CD8-positive, alpha-beta memory T cell (primary cell): ENCODE measurements around the gene HOXD8. TPM values are rescaled to one million over a fixed set of nuclear protein-coding genes. Genes with fewer than 3 reads are reported as not detected.

Experiments used
- CTCF ChIA-PET: fragments of 350-600 bp; sonication (Branson Sonifier 250); formaldehyde crosslinking; loops from one replicate; lab custom pipeline; 2021; ENCODE audit warnings: antibody characterized with exemption; lab: Charles Lee
- POLR2A ChIA-PET: fragments of 350-600 bp; sonication (Branson Sonifier 250); formaldehyde crosslinking; loops from one replicate; lab custom pipeline; 2021; ENCODE audit warnings: antibody characterized with exemption; lab: Charles Lee
- DNase-seq, 5 donors: peaks; one replicate each; pipeline versions ENCODE4 v3.0.0 to v3.0.0-alpha.2; 2020 to 2022; ENCODE audit warnings: mixed read lengths in 1 of 5
- H3K27ac ChIP-seq: one replicate; pipeline ENCODE4 v1.7.0; 2013; ENCODE audit warnings: low read depth, mild to moderate bottlenecking, low read length, moderate library complexity
- H3K27me3 ChIP-seq: 2 replicates; pipeline ENCODE4 v1.7.0; 2013; ENCODE audit warnings: low read length, mild to moderate bottlenecking; ENCODE audit not compliant: insufficient read depth, poor library complexity, severe bottlenecking
- H3K36me3 ChIP-seq: 2 replicates; pipeline ENCODE4 v1.7.0; 2013; ENCODE audit warnings: mild to moderate bottlenecking, low read length, moderate library complexity; ENCODE audit not compliant: insufficient read depth
- H3K4me1 ChIP-seq: 2 replicates; pipeline ENCODE4 v1.7.0; 2013; ENCODE audit warnings: mild to moderate bottlenecking, low read length, moderate library complexity; ENCODE audit not compliant: insufficient read depth
- H3K4me3 ChIP-seq: 2 replicates; pipeline ENCODE4 v1.7.0; 2013; ENCODE audit warnings: mild to moderate bottlenecking, low read length
- H3K9me3 ChIP-seq: 2 replicates; pipeline ENCODE4 v1.7.0; 2013; ENCODE audit warnings: mild to moderate bottlenecking, low read length
- H3K27ac Mint-ChIP-seq, 8 donors: one replicate each; pipeline ENCODE4 v1.8.0; 2020 to 2021; ENCODE audit warnings: mixed read lengths in 8 of 8, mild to moderate bottlenecking in 6 of 8, inconsistent platforms in 3 of 8, moderate library complexity in 3 of 8
- H3K27me3 Mint-ChIP-seq, 2 donors: one replicate each; pipeline ENCODE4 v1.8.0; 2020 to 2021; ENCODE audit warnings: mixed read lengths in 2 of 2, mild to moderate bottlenecking in 1 of 2, moderate library complexity in 1 of 2
- H3K36me3 Mint-ChIP-seq, 3 donors: one replicate each; pipeline ENCODE4 v1.8.0; 2020 to 2021; ENCODE audit warnings: mixed read lengths in 3 of 3, inconsistent platforms in 1 of 3, mild to moderate bottlenecking in 1 of 3
- H3K4me1 Mint-ChIP-seq, 3 donors: one replicate each; pipeline ENCODE4 v1.8.0; 2020 to 2021; ENCODE audit warnings: mixed read lengths in 3 of 3, inconsistent platforms in 1 of 3, mild to moderate bottlenecking in 1 of 3
- H3K4me3 Mint-ChIP-seq, 7 donors: one replicate each; pipeline ENCODE4 v1.8.0; 2020 to 2021; ENCODE audit warnings: mixed read lengths in 7 of 7, mild to moderate bottlenecking in 6 of 7, moderate library complexity in 4 of 7, inconsistent platforms in 2 of 7
- H3K9me3 Mint-ChIP-seq, 5 donors: one replicate each; pipeline ENCODE4 v1.8.0; 2020 to 2022; ENCODE audit warnings: mixed read lengths in 5 of 5, mild to moderate bottlenecking in 3 of 5, moderate library complexity in 2 of 5, inconsistent platforms in 1 of 5
- polyA plus RNA-seq: library from polyadenylated mRNA; unstranded; fragments of 300-500 nt; fragmentation: Illumina TruSeq; gene quantifications from one replicate; pipeline ENCODE4 v1.2.3, GENCODE V29; 2021
- total RNA-seq, 2 experiments: library from RNA; stranded (reverse); gene quantifications; one replicate each; pipeline ENCODE4 v1.2.3, GENCODE V29; 2021

The HOXD8 gene
- total RNA-seq (not detected), polyA plus RNA-seq (not detected)

DNA sequence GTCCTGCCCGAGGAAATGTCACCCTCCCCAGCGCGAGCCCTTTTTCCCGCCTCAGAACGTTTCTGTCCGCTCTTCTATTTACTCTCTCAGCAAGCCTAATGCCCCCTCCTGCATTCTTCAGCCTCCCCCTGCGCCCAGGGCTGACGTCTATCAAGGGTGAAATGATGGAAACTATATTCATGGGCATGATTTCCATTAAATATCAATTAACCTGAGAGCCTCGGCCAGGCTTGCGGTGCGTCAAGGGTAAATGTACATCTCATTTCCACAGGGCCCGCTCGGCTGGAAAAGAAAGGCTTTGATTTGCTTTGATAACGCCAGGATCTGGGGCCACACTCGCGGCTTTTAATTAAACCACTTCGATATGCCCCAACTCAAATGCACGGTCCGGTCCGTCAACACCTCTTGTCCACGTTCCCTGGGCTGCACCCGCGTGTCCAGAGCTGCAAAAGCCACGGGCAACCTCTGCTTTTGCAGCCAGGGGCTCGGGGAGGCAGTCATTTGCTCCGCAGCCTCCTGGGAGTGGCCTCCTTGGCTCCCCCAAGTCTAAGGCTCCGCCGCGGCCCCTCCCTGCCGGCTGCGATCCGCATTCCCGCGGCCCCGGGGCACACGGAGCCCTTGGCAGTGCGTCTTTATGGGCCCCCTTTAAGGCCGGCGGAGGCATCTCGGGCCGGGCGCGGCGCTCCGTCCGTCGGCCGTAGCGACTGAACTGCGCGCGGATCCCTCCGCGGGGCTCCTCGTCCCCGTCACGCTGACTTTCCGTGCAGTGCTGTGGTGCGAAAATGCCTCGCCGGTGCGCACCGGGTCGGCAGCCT is at the start of gene HOXD8:
TSS of gene HOXD8 (plus strand) at position 724 of the 815 bp plus-strand sequence. CDS start 662 bp downstream, outside the sequence.
- ChIA-PET POLR2A (no interaction called here), CTCF (interaction anchor here (3.0 to 6.0 kb wide), 3 partner anchors 326 to 1020 kb away, joined by 29 to 79 read pairs (median 32); no protein-coding TSS in a partner anchor)
- Histone ChIP-seq H3K9me3 (no peaks in the 10 kb centered on the region), H3K4me3 (no peak within 1 kb of the TSS), H3K27me3 (peaks cover 88% of the 10 kb centered on the region), H3K4me1 (peaks cover 20% of the 10 kb centered on the region), H3K36me3 (no peaks in the 10 kb centered on the region), H3K27ac (no peak within 1 kb of the TSS)
- peaks cover 5 to 29% (median 21%) of the 10 kb centered on the region in 5 donors for H3K9me3 Mint-ChIP-seq
- H3K27me3 Mint-ChIP-seq: peaks cover 86 to 87% of the 10 kb centered on the region in 2 donors
- peak within 1 kb of the TSS; percentile 60 to 92 (median 78) for H3K4me3 Mint-ChIP-seq
- H3K27ac Mint-ChIP-seq: peak within 1 kb of the TSS in 4 of 8 donors; percentile 56 to 85 (median 66)
- no peaks in the 10 kb centered on the region for H3K36me3 Mint-ChIP-seq
- DNase-seq: no peak
- H3K4me1 Mint-ChIP-seq: peaks cover 31 to 48% (median 36%) of the 10 kb centered on the region in 3 donors

DNA sequence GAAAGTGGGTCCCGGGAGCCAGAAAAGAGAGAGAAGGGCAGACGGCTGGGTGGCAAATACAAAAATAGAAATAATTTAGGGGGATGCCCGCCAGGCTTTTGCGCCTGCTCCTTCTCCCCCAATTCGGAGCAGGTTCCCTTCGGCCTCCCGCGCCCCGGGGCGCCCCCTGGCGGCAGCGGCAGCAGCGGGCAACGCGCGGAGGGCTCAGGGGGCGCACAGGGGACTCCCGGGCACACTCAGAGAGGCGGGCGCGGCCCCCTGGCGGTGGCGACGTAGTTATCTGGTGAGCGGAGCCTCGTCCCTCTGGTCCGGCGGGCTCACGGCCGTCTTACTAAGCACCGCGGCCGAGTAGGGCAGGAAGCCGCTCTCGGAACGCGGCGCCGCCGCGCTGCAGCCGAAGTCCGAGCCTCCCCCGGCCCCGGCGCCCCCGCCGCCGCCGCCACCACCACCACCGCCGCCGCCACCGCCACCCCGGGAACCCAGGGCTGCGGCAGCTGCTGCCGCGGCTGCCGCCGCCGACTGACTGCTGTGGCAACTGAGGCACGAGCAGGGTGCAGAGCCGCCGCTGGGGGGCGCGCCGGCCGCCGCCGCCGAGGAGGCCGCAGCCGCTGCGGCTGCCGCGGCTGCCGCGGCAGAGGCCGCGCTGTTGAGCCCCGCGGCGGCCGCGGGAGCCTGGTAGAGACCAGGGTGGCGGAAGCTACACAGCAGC is 49.5 kb upstream of the HOXD8 start:
- Histone ChIP-seq H3K4me3 (no peak overlapping the region), H3K4me1 (peaks cover 6% of the 10 kb centered on the region), H3K27ac (no peak overlapping the region), H3K36me3 (no peaks in the 10 kb centered on the region), H3K27me3 (peaks cover 87% of the 10 kb centered on the region), H3K9me3 (peaks cover 13% of the 10 kb centered on the region)
- no peak for DNase-seq
- peak overlapping the region in 5 of 8 donors; percentile 38 to 94 (median 57) for H3K27ac Mint-ChIP-seq
- H3K27me3 Mint-ChIP-seq: peaks cover 81 to 86% of the 10 kb centered on the region in 2 donors
- ChIA-PET CTCF (interaction anchor here (1.4 to 2.0 kb wide), 2 partner anchors 1069 to 1739 kb away, joined by 3 to 4 read pairs; no protein-coding TSS in a partner anchor), POLR2A (no interaction called here)
- peaks cover 11 to 12% (median 11%) of the 10 kb centered on the region in 3 donors for H3K4me1 Mint-ChIP-seq
- H3K4me3 Mint-ChIP-seq: peak overlapping the region; percentile 29 to 85 (median 69)
- peaks cover 14 to 66% (median 59%) of the 10 kb centered on the region in 5 donors for H3K9me3 Mint-ChIP-seq
- peaks cover 0 to 5% (median 4%) of the 10 kb centered on the region in 3 donors for H3K36me3 Mint-ChIP-seq

DNA sequence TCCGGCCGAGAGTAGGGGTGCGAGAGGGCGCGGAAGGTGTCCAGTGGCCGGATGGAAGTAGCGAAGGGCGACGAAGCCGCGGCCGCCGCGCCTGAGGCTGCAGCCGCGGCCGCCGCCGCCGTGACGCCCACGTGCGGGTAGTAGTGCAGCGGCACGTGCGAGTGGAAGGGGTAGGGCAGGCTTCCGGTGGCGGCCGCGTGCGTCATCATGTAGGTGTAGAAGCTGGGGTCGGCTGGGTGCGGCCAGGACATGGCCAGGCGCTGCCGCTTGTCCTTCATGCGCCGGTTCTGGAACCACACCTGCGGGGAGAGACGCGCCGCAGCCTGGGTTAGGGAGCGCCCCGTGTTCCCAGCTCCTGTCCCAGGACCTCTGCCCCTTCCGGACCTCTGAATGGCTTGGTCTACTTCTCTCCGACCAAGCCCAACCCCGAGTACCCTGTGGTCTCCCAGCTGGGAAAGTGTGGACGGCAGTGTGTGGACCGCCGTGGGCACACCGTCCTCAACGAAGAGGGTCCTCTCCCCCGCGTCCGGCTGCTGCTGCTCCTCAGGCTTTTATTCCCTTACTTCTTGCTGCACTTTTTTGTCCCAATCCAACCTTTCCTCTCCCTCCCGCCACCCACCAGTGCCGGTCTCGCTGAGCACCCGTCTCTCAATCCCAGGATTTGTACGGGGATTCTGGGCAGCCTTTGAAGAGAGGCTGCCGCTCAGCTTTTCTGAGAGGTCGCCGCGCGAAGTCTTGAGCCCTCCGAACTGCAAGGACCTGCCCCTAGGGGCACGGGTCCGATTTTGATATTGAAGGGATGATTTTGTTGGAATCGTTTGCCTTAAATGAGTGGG is 48.7 kb upstream of the HOXD8 start:
- Histone ChIP-seq H3K4me1 (peaks cover 6% of the 10 kb centered on the region), H3K27me3 (peaks cover 88% of the 10 kb centered on the region), H3K4me3 (no peak overlapping the region), H3K27ac (no peak overlapping the region), H3K9me3 (peaks cover 17% of the 10 kb centered on the region), H3K36me3 (no peaks in the 10 kb centered on the region)
- Mint-ChIP-seq H3K36me3 (peaks cover 0 to 5% (median 4%) of the 10 kb centered on the region in 3 donors), H3K9me3 (peaks cover 14 to 67% (median 63%) of the 10 kb centered on the region in 5 donors), H3K27ac (peak overlapping the region in 7 of 8 donors; percentile 51 to 95 (median 68)), H3K4me3 (peak overlapping the region; percentile 39 to 75 (median 56)), H3K4me1 (peaks cover 11 to 12% (median 11%) of the 10 kb centered on the region in 3 donors), H3K27me3 (peaks cover 81 to 85% of the 10 kb centered on the region in 2 donors)
- ChIA-PET POLR2A (no interaction called here), CTCF (interaction anchor here (1.2 to 2.0 kb wide), 3 partner anchors 17 to 1740 kb away, joined by 3 to 4 read pairs (median 4); no protein-coding TSS in a partner anchor)
- no peak for DNase-seq

GRCh38 chr2:176081376-176081836 is 48.1 kb upstream of the HOXD8 start:
- CTCF ChIA-PET: interaction anchor here (1.2 to 2.0 kb wide), 3 partner anchors 16 to 1740 kb away, joined by 3 to 4 read pairs (median 4); no protein-coding TSS in a partner anchor

GRCh38 chr2:176081837-176082524 is 47.5 kb upstream of the HOXD8 start:
- Histone ChIP-seq H3K9me3 (peaks cover 21% of the 10 kb centered on the region), H3K4me3 (no peak overlapping the region), H3K27ac (no peak overlapping the region), H3K4me1 (peaks cover 6% of the 10 kb centered on the region), H3K27me3 (peaks cover 88% of the 10 kb centered on the region), H3K36me3 (no peaks in the 10 kb centered on the region)
- peaks cover 12 to 68% (median 63%) of the 10 kb centered on the region in 5 donors for H3K9me3 Mint-ChIP-seq
- DNase-seq: no peak
- H3K36me3 Mint-ChIP-seq: peaks cover 0 to 7% (median 4%) of the 10 kb centered on the region in 3 donors
- ChIA-PET CTCF (interaction anchor here (1.2 to 2.0 kb wide), 2 partner anchors 16 to 1067 kb away, joined by 4 read pairs; no protein-coding TSS in a partner anchor), POLR2A (no interaction called here)
- H3K4me3 Mint-ChIP-seq: peak overlapping the region in 6 of 7 donors; percentile 24 to 74 (median 62)
- H3K27me3 Mint-ChIP-seq: peaks cover 79 to 83% of the 10 kb centered on the region in 2 donors
- peak overlapping the region in 6 of 8 donors; percentile 53 to 95 (median 64) for H3K27ac Mint-ChIP-seq
- H3K4me1 Mint-ChIP-seq: peaks cover 11 to 14% (median 11%) of the 10 kb centered on the region in 3 donors

More at GRCh38 chr2:176081376-176081836, 48.1 kb upstream of the HOXD8 start:
- peaks cover 17% of the 10 kb centered on the region for H3K9me3 ChIP-seq
- peaks cover 0 to 5% (median 4%) of the 10 kb centered on the region in 3 donors for H3K36me3 Mint-ChIP-seq
- no peak for DNase-seq
- H3K9me3 Mint-ChIP-seq: peaks cover 12 to 65% (median 60%) of the 10 kb centered on the region in 5 donors
- H3K36me3 ChIP-seq: no peaks in the 10 kb centered on the region
- H3K27me3 ChIP-seq: peaks cover 88% of the 10 kb centered on the region
- H3K27ac ChIP-seq: no peak overlapping the region
- H3K4me3 ChIP-seq: no peak overlapping the region
- peaks cover 6% of the 10 kb centered on the region for H3K4me1 ChIP-seq
- peaks cover 79 to 83% of the 10 kb centered on the region in 2 donors for H3K27me3 Mint-ChIP-seq
- peaks cover 11 to 13% (median 11%) of the 10 kb centered on the region in 3 donors for H3K4me1 Mint-ChIP-seq
- peak overlapping the region; percentile 39 to 75 (median 56) for H3K4me3 Mint-ChIP-seq
- POLR2A ChIA-PET: no interaction called here
- peak overlapping the region in 7 of 8 donors; percentile 61 to 95 (median 72) for H3K27ac Mint-ChIP-seq

DNA sequence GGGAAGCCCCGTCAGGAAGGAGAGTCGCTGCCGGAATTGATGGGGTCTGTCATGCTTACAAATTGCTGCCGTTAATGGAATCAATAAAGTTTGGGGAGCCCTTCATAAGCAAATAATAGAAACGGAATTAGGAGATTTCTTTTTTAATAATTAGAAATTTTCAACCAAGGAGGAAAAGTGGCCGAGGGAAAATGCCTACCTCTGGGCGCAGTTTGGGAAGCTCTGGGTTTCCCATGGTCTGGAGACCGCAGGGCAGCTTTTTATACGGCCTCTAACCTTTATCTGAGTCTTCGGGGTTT is 47.0 kb upstream of the HOXD8 start:
- POLR2A ChIA-PET: no interaction called here
- no peak overlapping the region for H3K4me3 ChIP-seq
- H3K27me3 Mint-ChIP-seq: peaks cover 80 to 84% of the 10 kb centered on the region in 2 donors
- H3K4me1 Mint-ChIP-seq: peaks cover 11 to 14% (median 11%) of the 10 kb centered on the region in 3 donors
- peak overlapping the region in 4 of 8 donors; percentile 12 to 95 (median 56) for H3K27ac Mint-ChIP-seq
- peaks cover 0 to 8% (median 4%) of the 10 kb centered on the region in 3 donors for H3K36me3 Mint-ChIP-seq
- peaks cover 21% of the 10 kb centered on the region for H3K9me3 ChIP-seq
- no peaks in the 10 kb centered on the region for H3K36me3 ChIP-seq
- H3K27ac ChIP-seq: no peak overlapping the region
- CTCF ChIA-PET: interaction anchor here (1.2 kb wide), 1 partner anchor 44 kb away, joined by 5 read pairs; no protein-coding TSS in a partner anchor
- peaks cover 12 to 71% (median 65%) of the 10 kb centered on the region in 5 donors for H3K9me3 Mint-ChIP-seq
- DNase-seq: no peak
- peaks cover 6% of the 10 kb centered on the region for H3K4me1 ChIP-seq
- peak overlapping the region in 5 of 7 donors; percentile 24 to 74 (median 63) for H3K4me3 Mint-ChIP-seq
- peaks cover 90% of the 10 kb centered on the region for H3K27me3 ChIP-seq
